ENCODE results near the gene SLC13A3.
A peak's percentile ranks its signal among the peaks of the same experiment; 100 is the strongest.

The SLC13A3 gene

GRCh38 chr20:46573788-46574584 is 77.3 kb downstream of the SLC13A3 start:
- DNase-seq: no peak

- DNase-seq: no peak
Observed at GRCh38 chr20:46573234-46573633, 78.0 kb downstream of the SLC13A3 start.

GRCh38 chr20:46572790-46573189 is 78.5 kb downstream of the SLC13A3 start:
- DNase-seq: no peak

- DNase-seq: no peak
Observed at GRCh38 chr20:46572153-46572552, 79.1 kb downstream of the SLC13A3 start.

- no peak for DNase-seq
Observed at GRCh38 chr20:46571418-46571817, 79.8 kb downstream of the SLC13A3 start.

- peak in 1 of 2 donors; percentile 53 for DNase-seq
Observed at GRCh38 chr20:46570956-46571355, 80.3 kb downstream of the SLC13A3 start.

- no peak for DNase-seq
Observed at GRCh38 chr20:46569961-46570360, 81.3 kb downstream of the SLC13A3 start.

GRCh38 chr20:46568570-46569129 is 82.6 kb downstream of the SLC13A3 start:
- no peak for DNase-seq

- no peak for DNase-seq
Observed at GRCh38 chr20:46566125-46566524, 85.1 kb downstream of the SLC13A3 start.

GRCh38 chr20:46564241-46564957 is 86.9 kb downstream of the SLC13A3 start:
- no peak for DNase-seq

- DNase-seq: no peak
Observed at GRCh38 chr20:46563860-46564221, 87.4 kb downstream of the SLC13A3 start.

- DNase-seq: no peak
Observed at GRCh38 chr20:46563170-46563859, 87.9 kb downstream of the SLC13A3 start.

GRCh38 chr20:46562373-46563169 is 88.7 kb downstream of the SLC13A3 start:
- DNase-seq: peak; percentile 74 to 95

- DNase-seq: no peak
Observed at GRCh38 chr20:46562009-46562372, 89.3 kb downstream of the SLC13A3 start.

- no peak for DNase-seq
Observed at GRCh38 chr20:46559685-46560440, 91.4 kb downstream of the SLC13A3 start.

- no peak for DNase-seq
Observed at GRCh38 chr20:46559001-46559400, 92.3 kb downstream of the SLC13A3 start.

GRCh38 chr20:46558511-46558959 is 92.7 kb downstream of the SLC13A3 start:
- peak; percentile 89 to 100 for DNase-seq

- peak; percentile 56 to 85 for DNase-seq
Observed at GRCh38 chr20:46557231-46557956, 93.9 kb downstream of the SLC13A3 start.

- DNase-seq: no peak
Observed at GRCh38 chr20:46555370-46555956, 95.8 kb downstream of the SLC13A3 start.

- no peak for DNase-seq
Observed at GRCh38 chr20:46554828-46555227, 96.4 kb downstream of the SLC13A3 start.

GRCh38 chr20:46553926-46554325 is 97.3 kb downstream of the SLC13A3 start:
- peak in 1 of 2 donors; percentile 73 for DNase-seq
